CD4-positive, alpha-beta T cell treated with Interleukin-6 for 4 hours (primary cell): Measurements from ENCODE around the gene TNS3.
"Not testable (repeated sequence)": the region's sequence is repeated elsewhere in the genome, so short reads cannot be mapped to it uniquely, and the experiment has no call there.

ENCODE experiments used
- DNase-seq: peaks from one replicate; pipeline ENCODE4 v3.0.0-alpha.2; 2020; ENCODE audit warnings: mixed read lengths

TNS3 gene

GRCh38 chr7:47559306-47560220, 22.3 kb downstream of the TNS3 start:
- DNase-seq = no peak

- no peak for DNase-seq
Measured at GRCh38 chr7:47557694-47558670, 23.9 kb downstream of the TNS3 start.

- no peak for DNase-seq
Measured at GRCh38 chr7:47557317-47557693, 24.6 kb downstream of the TNS3 start.

GRCh38 chr7:47556511-47557180, 25.3 kb downstream of the TNS3 start:
- no peak for DNase-seq

GRCh38 chr7:47553309-47553708, 28.6 kb downstream of the TNS3 start:
- no peak for DNase-seq

GRCh38 chr7:47552621-47553020, 29.3 kb downstream of the TNS3 start:
- DNase-seq = no peak

- no peak for DNase-seq
Measured at GRCh38 chr7:47551668-47552440, 30.1 kb downstream of the TNS3 start.

- no peak for DNase-seq
Measured at GRCh38 chr7:47550788-47551470, 31.0 kb downstream of the TNS3 start.

- no peak for DNase-seq
Measured at GRCh38 chr7:47549916-47550315, 32.0 kb downstream of the TNS3 start.

GRCh38 chr7:47549397-47549796, 32.5 kb downstream of the TNS3 start:
- DNase-seq = no peak

GRCh38 chr7:47548546-47548945, 33.4 kb downstream of the TNS3 start:
- DNase-seq = no peak

GRCh38 chr7:47546733-47547494, 35.0 kb downstream of the TNS3 start:
- no peak for DNase-seq

GRCh38 chr7:47546171-47546570, 35.7 kb downstream of the TNS3 start:
- no peak for DNase-seq

GRCh38 chr7:47544416-47544815, 37.5 kb downstream of the TNS3 start:
- no peak for DNase-seq

GRCh38 chr7:47543714-47544113, 38.2 kb downstream of the TNS3 start:
- DNase-seq = no peak

- no peak for DNase-seq
Measured at GRCh38 chr7:47543056-47543455, 38.9 kb downstream of the TNS3 start.

GRCh38 chr7:47542051-47542450, 39.9 kb downstream of the TNS3 start:
- no peak for DNase-seq

- DNase-seq = not testable (repeated sequence)
Measured at GRCh38 chr7:47541485-47541884, 40.4 kb downstream of the TNS3 start.

- DNase-seq = no peak
Measured at GRCh38 chr7:47540387-47541350, 41.2 kb downstream of the TNS3 start.

- no peak for DNase-seq
Measured at GRCh38 chr7:47540053-47540386, 41.9 kb downstream of the TNS3 start.
